HG03575 (cell line): ENCODE data around the gene HLA-DMB.
A peak's percentile ranks its signal among the peaks of the same experiment; 100 is the strongest.

ENCODE experiments used
- ATAC-seq: cut with Tn5 transposase; IDR thresholded peaks from one replicate; pipeline ENCODE4 v1.9.1; 2021; ENCODE audit not compliant: unreplicated experiment, insufficient number of reproducible peaks, low FRiP score; ENCODE audit errors: extremely low read depth

Gene HLA-DMB

GRCh38 chr6:32933661-32934085 is 7.2 kb downstream of the HLA-DMB start:
- no peak for ATAC-seq

GRCh38 chr6:32932132-32932868 is 8.5 kb downstream of the HLA-DMB start:
- no peak for ATAC-seq

GRCh38 chr6:32931211-32931610 is 9.6 kb downstream of the HLA-DMB start:
- ATAC-seq: no peak

- no peak for ATAC-seq
Observed at GRCh38 chr6:32922083-32922482, 18.7 kb downstream of the HLA-DMB start.

GRCh38 chr6:32920715-32921114 is 20.1 kb downstream of the HLA-DMB start:
- ATAC-seq: no peak

GRCh38 chr6:32912951-32913350 is 27.9 kb downstream of the HLA-DMB start:
- no peak for ATAC-seq

GRCh38 chr6:32908897-32909296 is 31.9 kb downstream of the HLA-DMB start:
- ATAC-seq: no peak

GRCh38 chr6:32906539-32906938 is 34.3 kb downstream of the HLA-DMB start:
- ATAC-seq: no peak

GRCh38 chr6:32905078-32905477 is 35.8 kb downstream of the HLA-DMB start:
- ATAC-seq: no peak

GRCh38 chr6:32903952-32904351 is 36.9 kb downstream of the HLA-DMB start:
- no peak for ATAC-seq

GRCh38 chr6:32895006-32895345 is 45.9 kb downstream of the HLA-DMB start:
- ATAC-seq: no peak

GRCh38 chr6:32894085-32895005 is 46.5 kb downstream of the HLA-DMB start:
- ATAC-seq: peak; percentile 87

GRCh38 chr6:32890831-32891230 is 50.0 kb downstream of the HLA-DMB start:
- no peak for ATAC-seq

GRCh38 chr6:32889533-32889932 is 51.3 kb downstream of the HLA-DMB start:
- no peak for ATAC-seq

GRCh38 chr6:32888576-32888975 is 52.3 kb downstream of the HLA-DMB start:
- no peak for ATAC-seq

- no peak for ATAC-seq
Observed at GRCh38 chr6:32887616-32888015, 53.2 kb downstream of the HLA-DMB start.

GRCh38 chr6:32886681-32887383 is 54.0 kb downstream of the HLA-DMB start:
- ATAC-seq: no peak

- ATAC-seq: no peak
Observed at GRCh38 chr6:32885698-32886286, 55.0 kb downstream of the HLA-DMB start.
